ENCODE data around the gene PITPNM1. TPM values are rescaled to one million over a fixed set of nuclear protein-coding genes. Genes with fewer than 3 reads are reported as not detected.
"Not testable (repeated sequence)": the region's sequence is repeated elsewhere in the genome, so short reads cannot be mapped to it uniquely, and the experiment has no call there.

The PITPNM1 gene
- total RNA-seq, 4 donors from 2014 or later = 7.9 to 89.7 (median 15.2) TPM

DNA sequence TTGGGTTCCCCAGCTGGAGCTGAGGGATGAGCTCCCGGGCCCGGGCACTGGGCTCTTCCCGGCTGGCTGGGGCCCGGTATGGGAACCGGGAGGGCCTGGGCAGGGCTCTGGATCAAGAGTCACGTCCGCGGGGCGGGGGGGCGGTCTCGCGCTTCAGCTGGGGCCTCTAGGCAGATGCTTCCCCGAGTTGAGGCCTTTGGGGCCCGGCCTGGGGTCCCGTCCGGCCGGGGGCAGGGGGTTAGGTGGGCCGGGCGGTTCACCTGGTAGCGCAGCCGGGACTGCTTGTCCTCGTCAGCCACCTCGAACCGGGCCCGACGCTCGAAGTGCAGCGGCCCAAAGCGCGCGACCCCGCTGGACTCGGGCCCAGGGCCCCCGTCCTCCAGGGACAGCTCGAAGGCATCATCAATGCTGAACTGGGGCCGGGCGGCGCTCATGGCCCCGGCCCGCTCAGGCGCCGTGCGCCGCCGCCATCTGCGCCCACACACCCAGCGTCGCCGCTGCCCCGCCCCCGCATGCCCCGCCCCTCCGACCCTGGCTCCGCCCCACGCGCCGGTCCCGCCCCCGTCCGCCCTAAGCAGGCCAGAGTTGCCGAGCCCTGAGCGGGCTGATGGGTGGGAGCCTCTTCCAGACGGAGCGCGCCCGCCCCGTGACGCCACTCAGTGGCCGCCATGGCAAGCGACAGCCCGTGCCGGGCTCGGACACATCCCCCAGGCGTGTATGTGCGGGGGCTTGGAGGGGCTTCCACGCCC, 36.2 kb downstream of the PITPNM1 start, which contains the start of gene TMEM134:
TSS of gene TMEM134 (minus strand) at position 493 of the 749 bp plus-strand sequence. CDS start at position 434, 59 bp downstream.
- H3K4me1 ChIP-seq = peaks cover 0 to 6% of the 10 kb centered on the region in 2 donors
- no peaks in the 10 kb centered on the region for H3K27me3 ChIP-seq
- TF ChIP-seq POLR2A (IDR thresholded peaks at IDR 0.05) (peak; percentile 32 to 76), CTCF (IDR thresholded peaks at IDR 0.05) (peak; percentile 37 to 66 (median 54))
- H3K9me3 ChIP-seq = no peaks in the 10 kb centered on the region
- H3K4me3 ChIP-seq = peak within 1 kb of the TSS; percentile 77 to 87
- intact Hi-C loops (cut with DNase I; ENCODE audit: low total_unique reads) = no loop called here
- peak within 1 kb of the TSS; percentile 91 to 92 for H3K27ac ChIP-seq
- H3K36me3 ChIP-seq = no peaks in the 10 kb centered on the region
- peak; percentile 90 for DNase-seq

DNA sequence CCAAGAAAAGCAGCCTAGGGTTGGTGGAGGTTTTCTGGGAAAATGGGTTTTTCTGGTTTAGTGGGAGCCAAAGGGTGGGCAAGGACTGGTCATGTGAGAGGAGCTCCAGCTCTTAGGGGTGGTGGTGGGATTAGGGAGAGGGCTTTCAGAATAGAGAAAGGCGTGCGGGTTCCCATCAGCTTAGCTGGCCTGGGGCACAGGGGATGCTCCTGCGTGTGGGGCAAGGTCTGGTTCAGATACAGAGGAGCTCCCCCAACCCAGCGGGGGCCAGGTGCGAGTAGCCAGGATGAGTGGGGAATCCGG, 36.8 kb downstream of the PITPNM1 start:
- H3K27ac ChIP-seq = peak overlapping the region; percentile 91 to 92
- no peak for DNase-seq
- H3K9me3 ChIP-seq = no peaks in the 10 kb centered on the region
- no peaks in the 10 kb centered on the region for H3K27me3 ChIP-seq
- no peaks in the 10 kb centered on the region for H3K36me3 ChIP-seq
- H3K4me3 ChIP-seq = peak overlapping the region; percentile 77 to 87
- H3K4me1 ChIP-seq = peaks cover 0 to 6% of the 10 kb centered on the region in 2 donors
- intact Hi-C loops (cut with DNase I; ENCODE audit: low total_unique reads) = no loop called here
- no peak for TF ChIP-seq CTCF (IDR thresholded peaks at IDR 0.05)
- no peak for TF ChIP-seq POLR2A (IDR thresholded peaks at IDR 0.05)

DNA sequence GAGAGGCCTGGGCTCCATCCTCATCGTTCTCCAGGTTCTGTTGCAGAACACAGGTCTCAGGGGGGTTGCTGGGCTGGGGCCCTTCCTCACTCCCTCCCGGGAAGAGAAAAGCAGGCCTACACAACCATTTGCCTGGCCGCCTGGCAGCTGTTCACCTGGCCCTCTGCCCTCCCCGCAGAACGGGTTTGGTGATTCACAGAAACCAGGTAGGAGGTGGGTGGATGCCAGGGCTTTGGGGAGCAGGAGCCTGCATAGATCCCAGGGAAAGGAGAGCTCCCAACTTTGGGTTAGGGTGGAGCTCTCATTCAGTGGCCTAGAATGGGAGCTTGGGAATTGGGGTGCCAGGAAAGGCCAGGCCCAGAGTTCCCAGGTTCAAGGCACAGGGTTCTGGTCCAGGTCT, 37.1 kb downstream of the PITPNM1 start:
- Histone ChIP-seq H3K4me3 (peak overlapping the region; percentile 77 to 87), H3K4me1 (peaks cover 0 to 6% of the 10 kb centered on the region in 2 donors), H3K27me3 (no peaks in the 10 kb centered on the region), H3K36me3 (no peaks in the 10 kb centered on the region), H3K9me3 (no peaks in the 10 kb centered on the region), H3K27ac (peak overlapping the region; percentile 91 to 92)
- intact Hi-C loops (cut with DNase I; ENCODE audit: low total_unique reads) = no loop called here
- TF ChIP-seq CTCF (IDR thresholded peaks at IDR 0.05) = no peak
- TF ChIP-seq POLR2A (IDR thresholded peaks at IDR 0.05) = no peak
- peak; percentile 44 to 53 for DNase-seq

- Histone ChIP-seq H3K9me3 (no peaks in the 10 kb centered on the region), H3K27me3 (no peaks in the 10 kb centered on the region), H3K36me3 (no peaks in the 10 kb centered on the region), H3K4me1 (peaks cover 0 to 6% of the 10 kb centered on the region in 2 donors), H3K4me3 (no peak overlapping the region), H3K27ac (no peak overlapping the region)
- TF ChIP-seq POLR2A (IDR thresholded peaks at IDR 0.05) (no peak), CTCF (IDR thresholded peaks at IDR 0.05) (no peak)
- DNase-seq = no peak
- intact Hi-C loops (cut with DNase I; ENCODE audit: low total_unique reads) = no loop called here
These were observed 38.0 kb downstream of the PITPNM1 start for GRCh38 chr11:67466962-67467771.

DNA sequence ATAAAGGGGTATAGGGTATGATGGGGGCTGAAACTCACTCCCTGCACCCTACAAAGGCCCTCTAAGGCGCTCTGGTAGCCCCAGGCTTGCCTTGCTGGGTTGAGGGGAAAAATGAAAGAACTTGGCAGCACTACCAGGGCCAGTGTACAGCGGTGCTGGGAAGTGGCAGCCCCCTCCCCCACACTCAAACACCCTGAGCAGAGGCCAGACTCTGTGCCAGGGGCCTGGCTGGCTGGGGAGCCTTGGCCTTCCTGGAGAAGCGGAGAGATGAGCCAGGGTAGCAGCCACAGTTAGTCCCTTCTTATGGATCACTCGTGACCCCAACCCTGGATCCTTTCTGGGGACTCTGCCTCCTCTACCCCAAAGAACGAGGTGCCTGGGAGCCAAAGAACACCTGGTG, 38.8 kb downstream of the PITPNM1 start:
- Histone ChIP-seq H3K27me3 (no peaks in the 10 kb centered on the region), H3K36me3 (no peaks in the 10 kb centered on the region), H3K4me3 (no peak overlapping the region), H3K9me3 (no peaks in the 10 kb centered on the region), H3K27ac (no peak overlapping the region), H3K4me1 (peaks cover 0 to 6% of the 10 kb centered on the region in 2 donors)
- TF ChIP-seq POLR2A (IDR thresholded peaks at IDR 0.05) (no peak), CTCF (IDR thresholded peaks at IDR 0.05) (no peak)
- intact Hi-C loops (cut with DNase I; ENCODE audit: low total_unique reads) = no loop called here
- no peak for DNase-seq

DNA sequence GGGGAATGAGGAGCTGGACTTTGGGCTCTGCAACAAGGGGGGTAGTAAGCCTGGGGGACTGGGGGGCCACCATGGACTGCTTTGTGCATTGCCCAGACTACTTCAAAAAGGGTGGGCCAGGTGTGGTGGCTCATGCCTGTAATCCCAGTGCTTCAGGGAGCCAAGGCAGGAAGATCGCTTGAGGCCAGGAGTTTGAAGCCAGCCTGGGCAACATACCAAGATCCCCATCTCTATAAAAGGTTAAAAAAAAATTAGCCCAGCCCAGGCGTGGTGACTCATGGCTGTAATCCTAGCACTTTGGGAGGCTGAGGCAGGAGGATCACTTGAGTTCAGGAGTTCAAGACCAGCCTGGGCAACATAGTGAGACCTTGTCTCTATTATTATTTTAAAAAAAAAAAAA, 39.6 kb downstream of the PITPNM1 start:
- H3K4me1 ChIP-seq; intact Hi-C loops (cut with DNase I; ENCODE audit: low total_unique reads); H3K9me3 ChIP-seq; DNase-seq; H3K36me3 ChIP-seq; H3K4me3 ChIP-seq; H3K27me3 ChIP-seq: not testable (repeated sequence)
- peak overlapping the region; percentile 86 to 90 for H3K27ac ChIP-seq
